ENCODE results near the gene NDFIP1.

GRCh38 chr5:142065273-142065672, 43.3 kb upstream of the NDFIP1 start:
- TF ChIP-seq CTCF (conservative IDR thresholded peaks at IDR 0.05; ENCODE audit: low read depth, low read length) (no peak), RCOR1 (IDR thresholded peaks at IDR 0.05; ENCODE audit: insufficient replicate concordance, low read length) (no peak), POLR2A (IDR thresholded peaks at IDR 0.05; ENCODE audit: low read depth, low read length) (no peak), USF2 (IDR thresholded peaks at IDR 0.05; ENCODE audit: low read depth, low read length) (no peak), RFX5 (IDR thresholded peaks at IDR 0.05; ENCODE audit: low read depth, low read length) (no peak), NFE2L2 (IDR thresholded peaks at IDR 0.05; ENCODE audit: low read depth, low read length) (no peak), RAD21 (IDR thresholded peaks at IDR 0.05; ENCODE audit: low read length) (no peak)
